ENCODE data around the gene ZNF608. TPM values are rescaled to one million over a fixed set of nuclear protein-coding genes. Genes with fewer than 3 reads are reported as not detected.

Gene ZNF608
- total RNA-seq, 1 donor from 2014 or later: 22.0 TPM

- peaks cover 63% of the 10 kb centered on the region for H3K4me1 Mint-ChIP-seq
- H3K4me3 Mint-ChIP-seq: peak overlapping the region; percentile 32
- intact Hi-C loops (cut with micrococcal nuclease): loop anchor here (1.0 kb wide), 2 partner anchors 8 to 9 kb away; partner anchors contain the start of gene ZNF608
- ChIA-PET CTCF (interaction anchor here (0.7 kb wide), 1 partner anchor 68 kb away, joined by 3 read pairs; no protein-coding TSS in a partner anchor), POLR2A (interaction anchor here (4.0 to 5.2 kb wide), 2 partner anchors 11 to 31 kb away, joined by 16 to 40 read pairs; partner anchors contain the start of gene ZNF608)
- ATAC-seq (ENCODE audit: low read depth): no peak
- no peaks in the 10 kb centered on the region for H3K27me3 Mint-ChIP-seq
- no peak for DNase-seq
- no peaks in the 10 kb centered on the region for H3K9me3 Mint-ChIP-seq
- no peaks in the 10 kb centered on the region for H3K36me3 Mint-ChIP-seq (ENCODE audit: low read depth)
- TF ChIP-seq CTCF (IDR thresholded peaks at IDR 0.05): no peak
- H3K27ac Mint-ChIP-seq: no peak overlapping the region
These were observed 8.8 kb downstream of the ZNF608 start for GRCh38 chr5:124737651-124738050.

GRCh38 chr5:124736805-124737188, 9.6 kb downstream of the ZNF608 start:
- TF ChIP-seq CTCF (IDR thresholded peaks at IDR 0.05): no peak
- CTCF ChIA-PET: no interaction called here
- H3K27me3 Mint-ChIP-seq: no peaks in the 10 kb centered on the region
- H3K36me3 Mint-ChIP-seq (ENCODE audit: low read depth): no peaks in the 10 kb centered on the region
- no peak overlapping the region for H3K4me3 Mint-ChIP-seq
- intact Hi-C loops (cut with micrococcal nuclease): loop anchor here (1.0 kb wide), 1 partner anchor 7 kb away; no protein-coding TSS in a partner anchor
- POLR2A ChIA-PET: interaction anchor here (0.7 to 5.2 kb wide), 4 partner anchors 9 to 30 kb away, joined by 3 to 40 read pairs (median 10); partner anchors contain the start of gene ZNF608
- peaks cover 72% of the 10 kb centered on the region for H3K4me1 Mint-ChIP-seq
- DNase-seq: no peak
- H3K9me3 Mint-ChIP-seq: no peaks in the 10 kb centered on the region
- H3K27ac Mint-ChIP-seq: peak overlapping the region; percentile 19
- ATAC-seq (ENCODE audit: low read depth): no peak

GRCh38 chr5:124736082-124736804, 10.2 kb downstream of the ZNF608 start:
- no peak for TF ChIP-seq CTCF (IDR thresholded peaks at IDR 0.05)
- POLR2A ChIA-PET: interaction anchor here (0.6 to 5.2 kb wide), 6 partner anchors 9 to 224 kb away, joined by 3 to 40 read pairs (median 5); partner anchors contain the start of gene ZNF608
- DNase-seq (no peak), ATAC-seq (ENCODE audit: low read depth) (no peak)
- no peaks in the 10 kb centered on the region for H3K9me3 Mint-ChIP-seq
- intact Hi-C loops (cut with micrococcal nuclease): no loop called here
- CTCF ChIA-PET: no interaction called here
- H3K27ac Mint-ChIP-seq: peak overlapping the region; percentile 19
- H3K4me1 Mint-ChIP-seq: peaks cover 73% of the 10 kb centered on the region
- peak overlapping the region; percentile 73 for H3K4me3 Mint-ChIP-seq
- no peaks in the 10 kb centered on the region for H3K36me3 Mint-ChIP-seq (ENCODE audit: low read depth)
- no peaks in the 10 kb centered on the region for H3K27me3 Mint-ChIP-seq

- Mint-ChIP-seq H3K27ac (peak overlapping the region; percentile 54), H3K4me1 (peaks cover 82% of the 10 kb centered on the region), H3K36me3 (ENCODE audit: low read depth) (no peaks in the 10 kb centered on the region), H3K9me3 (no peaks in the 10 kb centered on the region), H3K4me3 (peak overlapping the region; percentile 73), H3K27me3 (no peaks in the 10 kb centered on the region)
- DNase-seq (no peak), ATAC-seq (ENCODE audit: low read depth) (peak; percentile 45)
- ChIA-PET POLR2A (interaction anchor here (0.6 to 5.2 kb wide), 7 partner anchors 8 to 223 kb away, joined by 3 to 40 read pairs (median 4); partner anchors contain the start of gene ZNF608), CTCF (no interaction called here)
- TF ChIP-seq CTCF (IDR thresholded peaks at IDR 0.05): no peak
- intact Hi-C loops (cut with micrococcal nuclease): no loop called here
These were observed 11.1 kb downstream of the ZNF608 start for GRCh38 chr5:124735169-124735858.
